K562 (cell line): Measurements from ENCODE around the gene ANP32B. TPM values are rescaled to one million over a fixed set of nuclear protein-coding genes. Genes with fewer than 3 reads are reported as not detected.

Experiments used
- ATF2 ChIP-seq: sonication (generic); formaldehyde crosslinking; IDR thresholded peaks from 2 replicates; pipeline ENCODE4 v1.8.1; 2022; ENCODE audit warnings: missing genetic modification reagents
- BMI1 ChIP-seq: fragments of 150-350 bp; IDR thresholded peaks from 2 replicates; pipeline ENCODE4 v1.6.1; 2014; ENCODE audit warnings: low read length
- CBX2 ChIP-seq: fragments of 200-600 bp; sonication (generic); IDR thresholded peaks from one replicate; pipeline ENCODE4 v1.6.1; 2012; ENCODE audit warnings: mild to moderate bottlenecking, low read length, inconsistent platforms; ENCODE audit not compliant: insufficient read depth, poor library complexity, severe bottlenecking
- CHD2 ChIP-seq: IDR thresholded peaks from 2 replicates; pipeline ENCODE4 v1.6.1; 2011; ENCODE audit warnings: low read depth, low read length
- EZH2 ChIP-seq: IDR thresholded peaks from 2 replicates; pipeline ENCODE4 v1.6.1; 2012; ENCODE audit warnings: low read depth, mild to moderate bottlenecking, inconsistent platforms, low read length, borderline replicate concordance
- FOXK1 ChIP-seq: sonication (generic); formaldehyde crosslinking; IDR thresholded peaks from 2 replicates; pipeline ENCODE4 v1.8.0; 2022; ENCODE audit warnings: missing genetic modification reagents, mild to moderate bottlenecking, borderline replicate concordance
- ID3 ChIP-seq, 2 experiments: fragments of 250-450 bp in 1 of 2; fragments of 450-650 bp in 1 of 2; sonication (Bioruptor Pico) in 1 of 2; IDR thresholded peaks; 2 replicates each; pipeline versions ENCODE4 v1.6.1 to v1.8.0; 2016 to 2021; ENCODE audit warnings: mild to moderate bottlenecking in 2 of 2, moderate library complexity in 2 of 2, missing compliant biosample characterization in 1 of 2, missing genetic modification characterization in 1 of 2
- MIER1 ChIP-seq: fragments of 450-650 bp; IDR thresholded peaks from 2 replicates; pipeline ENCODE4 v1.6.1; 2016; ENCODE audit warnings: antibody characterized with exemption, mild to moderate bottlenecking, low read depth
- NBN ChIP-seq: fragments of 450-650 bp; IDR thresholded peaks from 2 replicates; pipeline ENCODE4 v1.6.1; 2016; ENCODE audit warnings: low read depth, mild to moderate bottlenecking
- NFIX ChIP-seq: fragments of 250-450 bp; sonication (Bioruptor Pico); IDR thresholded peaks from 2 replicates; pipeline ENCODE4 v1.4.0; 2020; ENCODE audit warnings: low read depth, mild to moderate bottlenecking, moderate library complexity
- PHF8 ChIP-seq: fragments of 200-600 bp; sonication (generic); IDR thresholded peaks from 2 replicates; pipeline ENCODE4 v1.6.1; 2012; ENCODE audit warnings: mixed run types, mild to moderate bottlenecking, inconsistent platforms, low read length, moderate library complexity, borderline replicate concordance
- SMAD1 ChIP-seq: fragments of 150-350 bp; IDR thresholded peaks from 2 replicates; pipeline ENCODE4 v1.6.1; 2014; ENCODE audit warnings: low read length, low read depth; ENCODE audit not compliant: partially characterized antibody
- U2AF2 ChIP-seq: fragments of 200-400 bp; formaldehyde crosslinking; optimal IDR thresholded peaks from 2 replicates; pipeline ENCODE3; 2017; ENCODE audit warnings: low read depth, mild to moderate bottlenecking, low read length
- ZNF175 ChIP-seq: fragments of 200-800 bp; sonication (Bioruptor generic); IDR thresholded peaks from 2 replicates; pipeline ENCODE4 v1.6.1; 2016; ENCODE audit warnings: low read depth, mild to moderate bottlenecking, missing genetic modification characterization, missing compliant biosample characterization
- ZNF57 ChIP-seq: fragments of 450-650 bp; formaldehyde crosslinking; IDR thresholded peaks from 2 replicates; pipeline ENCODE4 v1.4.0; 2020; ENCODE audit warnings: mild to moderate bottlenecking, moderate library complexity
- polyA plus RNA-seq, 8 experiments: library from polyadenylated mRNA; depleted of rRNA in 4 of 8; stranded (reverse) in 5 of 8; unstranded in 3 of 8; fragments of >200 nt; fragmentation: Nextera tagmentation in 2 of 8; fragmentation: Illumina TruSeq in 1 of 8; extraction: Ambion mirVana in 2 of 8; extraction: Trizol in 1 of 8; gene quantifications; 2 replicates each; pipeline versions ENCODE4 v1.2.1 to v1.2.3, GENCODE V29; 2011 to 2014; ENCODE audit warnings: inconsistent platforms in 1 of 8, missing spikeins in 1 of 8
- total RNA-seq, 7 experiments: library from RNA; depleted of rRNA in 6 of 7; stranded (reverse); fragments of >200 nt in 6 of 7; fragmentation: Illumina TruSeq in 2 of 7; extraction: Trizol in 2 of 7; gene quantifications; 2 replicates each; pipeline versions ENCODE4 v1.2.1 to v1.2.3, GENCODE V29; 2011 to 2021; ENCODE audit warnings: low replicate concordance in 1 of 7
- TF ChIP-seq, protein P1 (sequence below), 2 experiments: fragments of 450-650 bp; IDR thresholded peaks; 2 replicates each; pipeline ENCODE4 v1.6.1; 2016
- TF ChIP-seq, protein P2 (sequence below): fragments of 250-450 bp; sonication (Bioruptor Pico); IDR thresholded peaks from 2 replicates; pipeline ENCODE4 v1.8.0; 2021; ENCODE audit warnings: mild to moderate bottlenecking, moderate library complexity
- TF ChIP-seq, protein P3 (sequence below): sonication (generic); formaldehyde crosslinking; IDR thresholded peaks from 2 replicates; pipeline ENCODE4 v1.8.0; 2022; ENCODE audit warnings: missing genetic modification reagents, mild to moderate bottlenecking, borderline replicate concordance
- TF ChIP-seq, protein P4 (sequence below): fragments of 450-650 bp; formaldehyde crosslinking; conservative IDR thresholded peaks from 2 replicates; pipeline ENCODE4 v1.4.0; 2022; ENCODE audit warnings: mild to moderate bottlenecking, missing genetic modification characterization

Gene ANP32B
- total and polyA plus RNA-seq, 9 of the 15 experiments (the other 6 are each of a cell fraction or from before 2014, with no cell fraction given), result 68.9 to 815 (median 141) TPM

DNA sequence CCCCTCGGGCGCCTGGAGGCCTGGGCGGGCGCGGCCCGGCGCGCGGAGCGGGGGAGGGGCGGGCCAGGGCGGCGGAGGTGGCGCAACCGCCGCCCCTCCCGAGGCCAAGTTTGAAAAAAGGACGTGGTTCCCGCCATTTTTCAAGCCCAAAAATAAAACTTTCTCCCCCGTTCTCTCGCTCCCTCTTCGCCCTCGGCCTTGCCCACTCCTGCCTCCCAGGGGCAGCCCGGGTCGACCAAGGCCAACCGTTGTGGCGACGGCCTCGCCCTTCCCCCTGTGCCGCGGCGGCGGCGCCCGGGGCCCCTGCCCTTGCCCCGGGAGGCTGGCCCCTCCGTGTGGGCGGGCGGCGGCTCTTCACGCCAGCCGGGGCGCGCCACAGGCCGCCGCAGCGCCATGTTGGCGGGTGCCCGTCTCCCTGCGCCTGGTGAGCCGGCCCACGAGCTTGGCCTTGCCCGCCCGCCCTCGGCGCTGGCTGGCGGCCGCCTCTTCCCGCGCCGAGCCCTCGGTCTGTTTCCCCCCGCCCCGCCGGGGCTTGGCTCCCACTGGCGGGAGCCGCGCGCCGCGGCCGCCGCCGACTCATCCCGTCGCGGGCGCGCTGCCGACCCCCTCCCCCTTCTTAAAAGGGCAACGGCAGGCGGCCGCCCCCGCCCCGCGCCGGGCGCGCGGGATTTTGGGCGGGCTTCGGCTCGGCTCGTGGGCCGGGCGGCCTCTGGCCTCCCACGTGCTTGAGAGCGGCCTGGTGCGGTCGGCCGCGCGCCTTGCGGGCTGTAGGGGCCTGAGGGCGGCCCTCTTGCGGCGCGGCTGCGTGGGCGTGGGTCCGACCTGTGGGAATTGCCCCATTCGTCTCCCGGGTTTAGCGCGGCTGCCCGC is 1.3 kb downstream of the ANP32B start (continued):
- TF ChIP-seq, protein P1, sequence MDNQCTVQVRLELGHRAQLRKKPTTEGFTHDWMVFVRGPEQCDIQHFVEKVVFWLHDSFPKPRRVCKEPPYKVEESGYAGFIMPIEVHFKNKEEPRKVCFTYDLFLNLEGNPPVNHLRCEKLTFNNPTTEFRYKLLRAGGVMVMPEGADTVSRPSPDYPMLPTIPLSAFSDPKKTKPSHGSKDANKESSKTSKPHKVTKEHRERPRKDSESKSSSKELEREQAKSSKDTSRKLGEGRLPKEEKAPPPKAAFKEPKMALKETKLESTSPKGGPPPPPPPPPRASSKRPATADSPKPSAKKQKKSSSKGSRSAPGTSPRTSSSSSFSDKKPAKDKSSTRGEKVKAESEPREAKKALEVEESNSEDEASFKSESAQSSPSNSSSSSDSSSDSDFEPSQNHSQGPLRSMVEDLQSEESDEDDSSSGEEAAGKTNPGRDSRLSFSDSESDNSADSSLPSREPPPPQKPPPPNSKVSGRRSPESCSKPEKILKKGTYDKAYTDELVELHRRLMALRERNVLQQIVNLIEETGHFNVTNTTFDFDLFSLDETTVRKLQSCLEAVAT (IDR thresholded peaks at IDR 0.05), result peak; percentile 39 to 54; a peak in 2 of 4 replicates
- TF ChIP-seq ZNF175 (no peak; the same call in 1 of the 2 replicates), EZH2 (no peak), PHF8 (peak; percentile 54; the same call in 1 of the 2 replicates), ATF2 (CRISPR knock-in tag) (peak; percentile 75; the same call in 1 of the 2 replicates), MIER1 (no peak), BMI1 (no peak), ZNF57 (no peak), SMAD1 (peak; percentile 56), U2AF2 (no peak), ID3 (CRISPR knock-in tag; IDR thresholded peaks at IDR 0.05) (no peak), ID3 (tag; IDR thresholded peaks at IDR 0.05) (0 out of 2 replicates have a peak, but pooled peaks have one; percentile 19), CBX2 (no peak), FOXK1 (no peak), NBN (no peak), NFIX (no peak), CHD2 (no peak; the same call in 1 of the 2 replicates)
- TF ChIP-seq, protein P2, sequence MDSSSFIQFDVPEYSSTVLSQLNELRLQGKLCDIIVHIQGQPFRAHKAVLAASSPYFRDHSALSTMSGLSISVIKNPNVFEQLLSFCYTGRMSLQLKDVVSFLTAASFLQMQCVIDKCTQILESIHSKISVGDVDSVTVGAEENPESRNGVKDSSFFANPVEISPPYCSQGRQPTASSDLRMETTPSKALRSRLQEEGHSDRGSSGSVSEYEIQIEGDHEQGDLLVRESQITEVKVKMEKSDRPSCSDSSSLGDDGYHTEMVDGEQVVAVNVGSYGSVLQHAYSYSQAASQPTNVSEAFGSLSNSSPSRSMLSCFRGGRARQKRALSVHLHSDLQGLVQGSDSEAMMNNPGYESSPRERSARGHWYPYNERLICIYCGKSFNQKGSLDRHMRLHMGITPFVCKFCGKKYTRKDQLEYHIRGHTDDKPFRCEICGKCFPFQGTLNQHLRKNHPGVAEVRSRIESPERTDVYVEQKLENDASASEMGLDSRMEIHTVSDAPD (CRISPR knock-in tag), result no peak
- TF ChIP-seq, protein P3, sequence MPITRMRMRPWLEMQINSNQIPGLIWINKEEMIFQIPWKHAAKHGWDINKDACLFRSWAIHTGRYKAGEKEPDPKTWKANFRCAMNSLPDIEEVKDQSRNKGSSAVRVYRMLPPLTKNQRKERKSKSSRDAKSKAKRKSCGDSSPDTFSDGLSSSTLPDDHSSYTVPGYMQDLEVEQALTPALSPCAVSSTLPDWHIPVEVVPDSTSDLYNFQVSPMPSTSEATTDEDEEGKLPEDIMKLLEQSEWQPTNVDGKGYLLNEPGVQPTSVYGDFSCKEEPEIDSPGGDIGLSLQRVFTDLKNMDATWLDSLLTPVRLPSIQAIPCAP (CRISPR knock-in tag), result peak; percentile 80; the same call in 1 of the 2 replicates
- TF ChIP-seq, protein P4, sequence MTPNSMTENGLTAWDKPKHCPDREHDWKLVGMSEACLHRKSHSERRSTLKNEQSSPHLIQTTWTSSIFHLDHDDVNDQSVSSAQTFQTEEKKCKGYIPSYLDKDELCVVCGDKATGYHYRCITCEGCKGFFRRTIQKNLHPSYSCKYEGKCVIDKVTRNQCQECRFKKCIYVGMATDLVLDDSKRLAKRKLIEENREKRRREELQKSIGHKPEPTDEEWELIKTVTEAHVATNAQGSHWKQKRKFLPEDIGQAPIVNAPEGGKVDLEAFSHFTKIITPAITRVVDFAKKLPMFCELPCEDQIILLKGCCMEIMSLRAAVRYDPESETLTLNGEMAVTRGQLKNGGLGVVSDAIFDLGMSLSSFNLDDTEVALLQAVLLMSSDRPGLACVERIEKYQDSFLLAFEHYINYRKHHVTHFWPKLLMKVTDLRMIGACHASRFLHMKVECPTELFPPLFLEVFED, result no peak
